Loucy (cell line): ENCODE data around the gene TIE1.
A peak's percentile ranks its signal among the peaks of the same experiment; 100 is the strongest.

ENCODE experiments used
- H2AFZ ChIP-seq: fragments of 200-600 bp; sonication (generic); 2 replicates; pipeline ENCODE4 v1.6.0; 2016; ENCODE audit warnings: antibody characterized with exemption, mild to moderate bottlenecking, low read length, moderate library complexity
- H3F3A ChIP-seq: fragments of 200-600 bp; 2 replicates; pipeline ENCODE4 v1.6.0; 2016; ENCODE audit warnings: antibody characterized with exemption, low read depth, mild to moderate bottlenecking
- H3K27me3 ChIP-seq: fragments of 200-600 bp; sonication (generic); 2 replicates; pipeline ENCODE4 v1.6.1; 2014; ENCODE audit warnings: low read length, mild to moderate bottlenecking; ENCODE audit not compliant: insufficient read depth, poor library complexity, severe bottlenecking
- H3K36me3 ChIP-seq: fragments of 200-600 bp; sonication (generic); 2 replicates; pipeline ENCODE4 v1.6.1; 2016; ENCODE audit warnings: low read length; ENCODE audit not compliant: insufficient read depth
- H3K4me1 ChIP-seq: fragments of 200-600 bp; sonication (generic); 2 replicates; pipeline ENCODE4 v1.5.1; 2014; ENCODE audit warnings: low read length, mild to moderate bottlenecking; ENCODE audit not compliant: insufficient read depth, poor library complexity, severe bottlenecking
- H3K4me2 ChIP-seq: fragments of 200-600 bp; sonication (generic); 2 replicates; pipeline ENCODE4 v1.6.0; 2014; ENCODE audit warnings: antibody characterized with exemption, low read length, low read depth, mild to moderate bottlenecking; ENCODE audit not compliant: poor library complexity, severe bottlenecking
- H3K4me3 ChIP-seq: fragments of 200-600 bp; sonication (generic); 2 replicates; pipeline ENCODE4 v1.5.1; 2014; ENCODE audit warnings: low read length, mild to moderate bottlenecking, mixed read lengths; ENCODE audit not compliant: poor library complexity, severe bottlenecking
- H3K79me2 ChIP-seq: fragments of 200-600 bp; sonication (generic); 2 replicates; pipeline ENCODE4 v1.6.1; 2014; ENCODE audit warnings: low read length; ENCODE audit not compliant: insufficient read depth
- H3K9ac ChIP-seq: fragments of 200-600 bp; sonication (generic); 2 replicates; pipeline ENCODE4 v1.6.0; 2014; ENCODE audit warnings: mild to moderate bottlenecking, low read depth, low read length, moderate library complexity; ENCODE audit not compliant: poor library complexity, severe bottlenecking
- H3K9me2 ChIP-seq: fragments of 200-600 bp; sonication (generic); replicated peaks from 2 replicates; pipeline ENCODE4 v1.6.1; 2016; ENCODE audit warnings: low read depth, low read length, mixed read lengths
- H3K9me3 ChIP-seq: fragments of 200-600 bp; sonication (generic); 2 replicates; pipeline ENCODE4 v1.6.1; 2014; ENCODE audit warnings: mild to moderate bottlenecking, antibody characterized with exemption, low read length, low read depth; ENCODE audit not compliant: insufficient read depth
- H4K20me1 ChIP-seq: fragments of 200-600 bp; sonication (generic); 2 replicates; pipeline ENCODE4 v1.6.0; 2014; ENCODE audit warnings: antibody characterized with exemption, low read length, mild to moderate bottlenecking; ENCODE audit not compliant: insufficient read depth, poor library complexity, severe bottlenecking
- CTCF ChIP-seq: fragments of 200-600 bp; sonication (generic); conservative IDR thresholded peaks from 2 replicates; pipeline ENCODE4 v1.5.1; 2014; ENCODE audit warnings: mild to moderate bottlenecking, antibody characterized with exemption, low read length
- EZH2phosphoT487 ChIP-seq: fragments of 200-600 bp; IDR thresholded peaks from 2 replicates; pipeline ENCODE4 v1.6.1; 2018; ENCODE audit warnings: antibody characterized with exemption, mild to moderate bottlenecking, moderate library complexity, borderline replicate concordance

TIE1 gene

GRCh38 chr1:43302201-43302600 lies 1.4 kb downstream of the TIE1 start:
- H3F3A ChIP-seq = no peaks in the 10 kb centered on the region
- no peaks in the 10 kb centered on the region for H3K9me2 ChIP-seq
- H3K4me1 ChIP-seq = peaks cover 12% of the 10 kb centered on the region
- no peaks in the 10 kb centered on the region for H3K79me2 ChIP-seq
- no peaks in the 10 kb centered on the region for H4K20me1 ChIP-seq
- no peaks in the 10 kb centered on the region for H3K9me3 ChIP-seq
- H2AFZ ChIP-seq = no peak overlapping the region
- H3K4me3 ChIP-seq = no peak overlapping the region
- no peak overlapping the region for H3K9ac ChIP-seq
- H3K4me2 ChIP-seq = peak overlapping the region; percentile 45
- TF ChIP-seq EZH2phosphoT487 = no peak
- TF ChIP-seq CTCF = no peak
- H3K36me3 ChIP-seq = no peaks in the 10 kb centered on the region
- H3K27me3 ChIP-seq = no peaks in the 10 kb centered on the region

DNA sequence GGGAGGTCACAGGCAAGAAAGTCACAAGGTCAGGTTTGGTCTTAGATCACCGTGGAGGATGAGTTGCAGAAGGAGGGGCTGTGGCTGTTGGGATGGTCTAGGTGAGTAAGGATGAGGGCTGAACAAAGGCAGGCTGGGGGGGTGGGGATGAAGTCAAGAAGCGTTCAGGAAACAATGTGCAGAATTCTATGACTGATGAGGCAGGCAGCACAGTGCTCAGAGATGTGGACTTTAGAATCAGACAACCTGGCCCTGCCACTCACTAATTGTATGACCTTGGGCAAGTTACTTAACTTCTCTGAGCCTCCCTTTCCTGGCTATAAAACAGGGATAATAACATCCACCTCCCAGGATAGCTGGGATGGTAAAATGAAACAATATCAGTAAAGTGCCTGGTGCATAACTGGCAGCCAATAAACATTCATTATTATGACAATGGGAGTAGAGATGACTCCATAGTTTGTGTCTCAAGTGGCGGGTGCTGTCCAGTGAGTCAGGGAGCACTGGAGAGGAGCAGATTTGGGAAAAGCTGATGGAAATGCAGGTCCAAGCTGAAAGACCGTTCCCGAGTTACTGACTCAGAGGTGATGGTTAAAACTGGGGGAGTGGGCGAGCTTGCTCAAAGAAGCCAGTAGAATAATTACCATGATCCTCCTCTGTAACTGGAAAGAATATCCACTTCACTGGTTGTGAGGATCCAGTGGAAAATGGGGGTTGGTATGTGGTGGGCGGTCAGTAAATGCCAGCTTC lies 2.1 kb downstream of the TIE1 start:
- Histone ChIP-seq H3K9me2 (no peaks in the 10 kb centered on the region), H3K9me3 (no peaks in the 10 kb centered on the region), H3K9ac (no peak overlapping the region), H3K4me2 (peak overlapping the region; percentile 16), H3F3A (no peaks in the 10 kb centered on the region), H3K79me2 (no peaks in the 10 kb centered on the region), H3K36me3 (no peaks in the 10 kb centered on the region), H2AFZ (no peak overlapping the region), H3K27me3 (no peaks in the 10 kb centered on the region), H3K4me3 (no peak overlapping the region), H3K4me1 (peaks cover 12% of the 10 kb centered on the region), H4K20me1 (no peaks in the 10 kb centered on the region)
- TF ChIP-seq CTCF = no peak
- no peak for TF ChIP-seq EZH2phosphoT487

- Histone ChIP-seq H3K4me2 (no peak overlapping the region), H4K20me1 (no peaks in the 10 kb centered on the region), H3K79me2 (no peaks in the 10 kb centered on the region), H3K36me3 (no peaks in the 10 kb centered on the region), H3K9ac (no peak overlapping the region), H3K27me3 (no peaks in the 10 kb centered on the region), H3K9me3 (no peaks in the 10 kb centered on the region), H3F3A (no peaks in the 10 kb centered on the region), H3K4me3 (no peak overlapping the region), H2AFZ (no peak overlapping the region), H3K9me2 (no peaks in the 10 kb centered on the region), H3K4me1 (peaks cover 12% of the 10 kb centered on the region)
- no peak for TF ChIP-seq CTCF
- TF ChIP-seq EZH2phosphoT487 = no peak
Observed at GRCh38 chr1:43303471-43304313, 2.9 kb downstream of the TIE1 start.
